ENCODE measurements around the gene CDC40. TPM values are rescaled to one million over a fixed set of nuclear protein-coding genes. Genes with fewer than 3 reads are reported as not detected.
"Not testable (repeated sequence)": the region's sequence is repeated elsewhere in the genome, so short reads cannot be mapped to it uniquely, and the experiment has no call there.

CDC40 gene
- total RNA-seq, 1 donor from 2014 or later = 11.0 TPM

- Histone ChIP-seq H3K4me3 (ENCODE audit: low read length in 3 of 3) (no peak overlapping the region), H3K27ac (ENCODE audit: low read depth, low read length) (no peak overlapping the region), H3K27me3 (ENCODE audit: control insufficient read depth in 3 of 3, insufficient read depth in 3 of 3, low read length in 3 of 3) (no peaks in the 10 kb centered on the region), H3K9ac (ENCODE audit: low read depth in 1 of 3, low read length in 3 of 3) (no peak overlapping the region), H3K36me3 (ENCODE audit: control insufficient read depth in 3 of 3, insufficient read depth in 3 of 3, low read length in 3 of 3) (no peaks in the 10 kb centered on the region), H3K9me3 (ENCODE audit: control insufficient read depth in 3 of 3, low read length in 3 of 3) (no peaks in the 10 kb centered on the region), H3K4me1 (ENCODE audit: control insufficient read depth in 3 of 3, insufficient read depth in 3 of 3, low read length in 3 of 3) (no peaks in the 10 kb centered on the region)
These were observed 85.0 kb downstream of the CDC40 start for GRCh38 chr6:110265273-110265672.

- no peaks in the 10 kb centered on the region for H3K9me3 ChIP-seq (ENCODE audit: control insufficient read depth in 3 of 3, low read length in 3 of 3)
These were observed 86.8 kb downstream of the CDC40 start for GRCh38 chr6:110266996-110267395.

GRCh38 chr6:110269623-110270022 lies 89.4 kb downstream of the CDC40 start:
- no peaks in the 10 kb centered on the region for H3K4me1 ChIP-seq (ENCODE audit: control insufficient read depth in 3 of 3, insufficient read depth in 3 of 3, low read length in 3 of 3)
- no peaks in the 10 kb centered on the region for H3K36me3 ChIP-seq (ENCODE audit: control insufficient read depth in 3 of 3, insufficient read depth in 3 of 3, low read length in 3 of 3)
- H3K9me3 ChIP-seq (ENCODE audit: control insufficient read depth in 3 of 3, low read length in 3 of 3) = no peaks in the 10 kb centered on the region
- H3K27me3 ChIP-seq (ENCODE audit: control insufficient read depth in 3 of 3, insufficient read depth in 3 of 3, low read length in 3 of 3) = no peaks in the 10 kb centered on the region
- H3K4me3 ChIP-seq (ENCODE audit: low read length in 3 of 3) = no peak overlapping the region
- no peak overlapping the region for H3K9ac ChIP-seq (ENCODE audit: low read depth in 1 of 3, low read length in 3 of 3)
- H3K27ac ChIP-seq (ENCODE audit: low read depth, low read length) = no peak overlapping the region

More at GRCh38 chr6:110266996-110267395, 86.8 kb downstream of the CDC40 start:
- Histone ChIP-seq H3K36me3 (ENCODE audit: control insufficient read depth in 3 of 3, insufficient read depth in 3 of 3, low read length in 3 of 3) (no peaks in the 10 kb centered on the region), H3K4me3 (ENCODE audit: low read length in 3 of 3) (no peak overlapping the region), H3K9ac (ENCODE audit: low read depth in 1 of 3, low read length in 3 of 3) (no peak overlapping the region), H3K27me3 (ENCODE audit: control insufficient read depth in 3 of 3, insufficient read depth in 3 of 3, low read length in 3 of 3) (no peaks in the 10 kb centered on the region), H3K4me1 (ENCODE audit: control insufficient read depth in 3 of 3, insufficient read depth in 3 of 3, low read length in 3 of 3) (no peaks in the 10 kb centered on the region), H3K27ac (ENCODE audit: low read depth, low read length) (no peak overlapping the region)

- H3K4me1 ChIP-seq (ENCODE audit: control insufficient read depth in 3 of 3, insufficient read depth in 3 of 3, low read length in 3 of 3) = no peaks in the 10 kb centered on the region
- H3K9me3 ChIP-seq (ENCODE audit: control insufficient read depth in 3 of 3, low read length in 3 of 3) = no peaks in the 10 kb centered on the region
- H3K4me3 ChIP-seq (ENCODE audit: low read length in 3 of 3) = no peak overlapping the region
- no peaks in the 10 kb centered on the region for H3K36me3 ChIP-seq (ENCODE audit: control insufficient read depth in 3 of 3, insufficient read depth in 3 of 3, low read length in 3 of 3)
- no peak overlapping the region for H3K9ac ChIP-seq (ENCODE audit: low read depth in 1 of 3, low read length in 3 of 3)
- H3K27ac ChIP-seq (ENCODE audit: low read depth, low read length) = no peak overlapping the region
- H3K27me3 ChIP-seq (ENCODE audit: control insufficient read depth in 3 of 3, insufficient read depth in 3 of 3, low read length in 3 of 3) = no peaks in the 10 kb centered on the region
These were observed 89.9 kb downstream of the CDC40 start for GRCh38 chr6:110270165-110270564.

GRCh38 chr6:110271732-110272022 lies 91.5 kb downstream of the CDC40 start:
- Histone ChIP-seq H3K9me3 (ENCODE audit: control insufficient read depth in 3 of 3, low read length in 3 of 3) (no peaks in the 10 kb centered on the region), H3K27ac (ENCODE audit: low read depth, low read length) (no peak overlapping the region), H3K4me1 (ENCODE audit: control insufficient read depth in 3 of 3, insufficient read depth in 3 of 3, low read length in 3 of 3) (no peaks in the 10 kb centered on the region), H3K27me3 (ENCODE audit: control insufficient read depth in 3 of 3, insufficient read depth in 3 of 3, low read length in 3 of 3) (no peaks in the 10 kb centered on the region), H3K4me3 (ENCODE audit: low read length in 3 of 3) (no peak overlapping the region), H3K9ac (ENCODE audit: low read depth in 1 of 3, low read length in 3 of 3) (no peak overlapping the region), H3K36me3 (ENCODE audit: control insufficient read depth in 3 of 3, insufficient read depth in 3 of 3, low read length in 3 of 3) (no peaks in the 10 kb centered on the region)

GRCh38 chr6:110272781-110273180 lies 92.6 kb downstream of the CDC40 start:
- H3K4me1 ChIP-seq (ENCODE audit: control insufficient read depth in 3 of 3, insufficient read depth in 3 of 3, low read length in 3 of 3); H3K4me3 ChIP-seq (ENCODE audit: low read length in 3 of 3); H3K27ac ChIP-seq (ENCODE audit: low read depth, low read length); H3K9me3 ChIP-seq (ENCODE audit: control insufficient read depth in 3 of 3, low read length in 3 of 3); H3K36me3 ChIP-seq (ENCODE audit: control insufficient read depth in 3 of 3, insufficient read depth in 3 of 3, low read length in 3 of 3); H3K27me3 ChIP-seq (ENCODE audit: control insufficient read depth in 3 of 3, insufficient read depth in 3 of 3, low read length in 3 of 3); H3K9ac ChIP-seq (ENCODE audit: low read depth in 1 of 3, low read length in 3 of 3): not testable (repeated sequence)

- H3K9ac ChIP-seq (ENCODE audit: low read depth in 1 of 3, low read length in 3 of 3) = no peak overlapping the region
- H3K27ac ChIP-seq (ENCODE audit: low read depth, low read length) = no peak overlapping the region
- H3K27me3 ChIP-seq (ENCODE audit: control insufficient read depth in 3 of 3, insufficient read depth in 3 of 3, low read length in 3 of 3) = no peaks in the 10 kb centered on the region
- no peak overlapping the region for H3K4me3 ChIP-seq (ENCODE audit: low read length in 3 of 3)
- no peaks in the 10 kb centered on the region for H3K36me3 ChIP-seq (ENCODE audit: control insufficient read depth in 3 of 3, insufficient read depth in 3 of 3, low read length in 3 of 3)
- H3K4me1 ChIP-seq (ENCODE audit: control insufficient read depth in 3 of 3, insufficient read depth in 3 of 3, low read length in 3 of 3) = no peaks in the 10 kb centered on the region
- no peaks in the 10 kb centered on the region for H3K9me3 ChIP-seq (ENCODE audit: control insufficient read depth in 3 of 3, low read length in 3 of 3)
These were observed 97.0 kb downstream of the CDC40 start for GRCh38 chr6:110277100-110277665.

Other genes starting within 250 kb of the CDC40 start
- not detected for gene GPR6, start 202.1 kb upstream of the CDC40 start, total RNA-seq
- 2.1 TPM for gene WASF1, start 757 bp upstream of the CDC40 start, total RNA-seq
- 0.52 TPM for gene METTL24, start 177.9 kb downstream of the CDC40 start, total RNA-seq
- gene DDO, start 235.1 kb downstream of the CDC40 start, total RNA-seq = 4.7 TPM

Data from skeletal muscle tissue (tissue), 4 donors.